ENCODE measurements around the gene NHERF1.

The NHERF1 gene
- total RNA-seq = 80.4 to 155 (median 135) reads per million in 4 experiments

- peak; percentile 90 for DNase-seq
These were observed at the start of gene NHERF1 for GRCh38 chr17:74748529-74749278. Gene NHERF1 (plus strand): TSS chr17:74748628. CDS start chr17:74748847, 219 bp downstream.

- no peak for DNase-seq
These were observed 49.2 kb upstream of the NHERF1 start for GRCh38 chr17:74699236-74699635.

- no peak for DNase-seq
These were observed 46.1 kb upstream of the NHERF1 start for GRCh38 chr17:74702116-74702871.

- DNase-seq = no peak
These were observed 45.1 kb upstream of the NHERF1 start for GRCh38 chr17:74703311-74703710.

GRCh38 chr17:74704544-74704943 is 43.9 kb upstream of the NHERF1 start:
- no peak for DNase-seq

- DNase-seq = no peak
These were observed 37.2 kb upstream of the NHERF1 start for GRCh38 chr17:74711058-74711824.

- no peak for DNase-seq
These were observed 36.1 kb upstream of the NHERF1 start for GRCh38 chr17:74712301-74712700.

- no peak for DNase-seq
These were observed 35.7 kb upstream of the NHERF1 start, which contains the start of gene CD300LF for GRCh38 chr17:74712756-74713155. Gene CD300LF (minus strand): TSS chr17:74712923. CDS start chr17:74712866, 57 bp downstream.

GRCh38 chr17:74713171-74713755 is 35.2 kb upstream of the NHERF1 start:
- DNase-seq = no peak

- no peak for DNase-seq
These were observed 33.3 kb upstream of the NHERF1 start for GRCh38 chr17:74715144-74715543.

- no peak for DNase-seq
These were observed 27.9 kb upstream of the NHERF1 start for GRCh38 chr17:74720506-74720905.

GRCh38 chr17:74722782-74723181 is 25.6 kb upstream of the NHERF1 start:
- DNase-seq = no peak

GRCh38 chr17:74723891-74724290 is 24.5 kb upstream of the NHERF1 start:
- no peak for DNase-seq

GRCh38 chr17:74725111-74725510 is 23.3 kb upstream of the NHERF1 start:
- DNase-seq = no peak

GRCh38 chr17:74728033-74728701 is 20.3 kb upstream of the NHERF1 start:
- no peak for DNase-seq

- no peak for DNase-seq
These were observed 19.7 kb upstream of the NHERF1 start for GRCh38 chr17:74728702-74729075.

- DNase-seq = no peak
These were observed 19.1 kb upstream of the NHERF1 start for GRCh38 chr17:74729368-74729767.

GRCh38 chr17:74729866-74730265 is 18.6 kb upstream of the NHERF1 start:
- no peak for DNase-seq

- DNase-seq = no peak
These were observed 17.7 kb upstream of the NHERF1 start for GRCh38 chr17:74730491-74731346.

GRCh38 chr17:74731347-74731605 is 17.2 kb upstream of the NHERF1 start:
- DNase-seq = no peak

GRCh38 chr17:74732042-74732867 is 16.2 kb upstream of the NHERF1 start:
- DNase-seq = no peak
